ENCODE data around the gene TMEM51.

Gene TMEM51

GRCh38 chr1:15187175-15188129, 33.9 kb downstream of the TMEM51 start:
- no peaks in the 10 kb centered on the region for H3K36me3 ChIP-seq (ENCODE audit: control insufficient read depth, insufficient read depth, low read length)
- H3K27me3 ChIP-seq (ENCODE audit: control insufficient read depth, insufficient read depth, low read length), result no peaks in the 10 kb centered on the region
- H3K4me1 ChIP-seq (ENCODE audit: control insufficient read depth, insufficient read depth, low read length), result peaks cover 21% of the 10 kb centered on the region
- H3K9ac ChIP-seq (ENCODE audit: low read depth, low read length), result no peak overlapping the region
- no peaks in the 10 kb centered on the region for H3K9me3 ChIP-seq (ENCODE audit: control insufficient read depth, insufficient read depth, low read length)
- no peak overlapping the region for H3K27ac ChIP-seq (ENCODE audit: low read depth, low read length)
- no peak overlapping the region for H3K4me3 ChIP-seq (ENCODE audit: low read depth, low read length)

DNA sequence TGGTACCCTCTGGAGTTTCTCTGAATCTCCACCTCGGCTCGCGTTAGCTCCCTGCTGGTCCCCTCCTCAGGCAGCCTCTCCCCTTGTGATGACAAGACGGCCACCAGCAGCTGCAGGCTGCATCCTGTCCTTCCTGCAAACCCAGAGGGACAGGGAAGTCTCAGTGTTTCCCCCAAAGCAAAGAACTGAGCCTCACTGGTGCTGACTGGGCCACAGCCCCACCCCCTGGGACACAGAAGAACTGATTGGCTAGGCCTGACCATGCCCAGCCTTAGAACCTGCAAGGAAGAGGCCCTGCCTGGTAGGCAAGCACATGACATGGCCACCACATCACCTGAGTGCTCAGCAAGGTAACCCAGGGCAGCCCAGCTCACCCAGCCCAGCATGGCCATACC, 34.6 kb downstream of the TMEM51 start:
- Histone ChIP-seq H3K9ac (ENCODE audit: low read depth, low read length) (no peak overlapping the region), H3K4me1 (ENCODE audit: control insufficient read depth, insufficient read depth, low read length) (peaks cover 21% of the 10 kb centered on the region), H3K27ac (ENCODE audit: low read depth, low read length) (no peak overlapping the region)

DNA sequence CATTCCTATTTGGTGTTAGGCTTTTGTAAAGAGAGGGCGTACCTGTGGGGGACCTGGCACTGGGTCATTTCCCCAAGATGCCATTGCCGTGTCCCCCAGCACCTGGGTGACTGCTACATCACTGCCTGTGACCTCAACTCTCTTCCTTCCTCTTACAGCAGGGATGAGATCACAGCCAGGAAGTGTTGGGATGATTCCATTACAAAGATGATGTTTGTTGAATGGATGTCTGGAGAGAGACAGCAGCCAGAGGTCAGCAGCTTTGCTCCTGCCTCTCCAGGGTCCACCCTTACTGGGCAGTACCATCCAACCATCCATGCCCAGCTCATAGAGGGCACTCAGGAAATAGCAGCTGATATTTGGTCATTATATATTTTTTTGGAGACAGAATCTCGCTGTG, 35.1 kb downstream of the TMEM51 start:
- H3K9ac ChIP-seq (ENCODE audit: low read depth, low read length), result no peak overlapping the region
- H3K36me3 ChIP-seq (ENCODE audit: control insufficient read depth, insufficient read depth, low read length), result no peaks in the 10 kb centered on the region
- no peaks in the 10 kb centered on the region for H3K9me3 ChIP-seq (ENCODE audit: control insufficient read depth, insufficient read depth, low read length)
- no peak overlapping the region for H3K27ac ChIP-seq (ENCODE audit: low read depth, low read length)
- H3K4me3 ChIP-seq (ENCODE audit: low read depth, low read length), result no peak overlapping the region
- no peaks in the 10 kb centered on the region for H3K27me3 ChIP-seq (ENCODE audit: control insufficient read depth, insufficient read depth, low read length)
- H3K4me1 ChIP-seq (ENCODE audit: control insufficient read depth, insufficient read depth, low read length), result peaks cover 21% of the 10 kb centered on the region

More for the DNA sequence above, 34.6 kb downstream of the TMEM51 start:
- H3K4me3 ChIP-seq (ENCODE audit: low read depth, low read length), result no peak overlapping the region
- no peaks in the 10 kb centered on the region for H3K36me3 ChIP-seq (ENCODE audit: control insufficient read depth, insufficient read depth, low read length)
- no peaks in the 10 kb centered on the region for H3K27me3 ChIP-seq (ENCODE audit: control insufficient read depth, insufficient read depth, low read length)
- H3K9me3 ChIP-seq (ENCODE audit: control insufficient read depth, insufficient read depth, low read length), result no peaks in the 10 kb centered on the region

DNA sequence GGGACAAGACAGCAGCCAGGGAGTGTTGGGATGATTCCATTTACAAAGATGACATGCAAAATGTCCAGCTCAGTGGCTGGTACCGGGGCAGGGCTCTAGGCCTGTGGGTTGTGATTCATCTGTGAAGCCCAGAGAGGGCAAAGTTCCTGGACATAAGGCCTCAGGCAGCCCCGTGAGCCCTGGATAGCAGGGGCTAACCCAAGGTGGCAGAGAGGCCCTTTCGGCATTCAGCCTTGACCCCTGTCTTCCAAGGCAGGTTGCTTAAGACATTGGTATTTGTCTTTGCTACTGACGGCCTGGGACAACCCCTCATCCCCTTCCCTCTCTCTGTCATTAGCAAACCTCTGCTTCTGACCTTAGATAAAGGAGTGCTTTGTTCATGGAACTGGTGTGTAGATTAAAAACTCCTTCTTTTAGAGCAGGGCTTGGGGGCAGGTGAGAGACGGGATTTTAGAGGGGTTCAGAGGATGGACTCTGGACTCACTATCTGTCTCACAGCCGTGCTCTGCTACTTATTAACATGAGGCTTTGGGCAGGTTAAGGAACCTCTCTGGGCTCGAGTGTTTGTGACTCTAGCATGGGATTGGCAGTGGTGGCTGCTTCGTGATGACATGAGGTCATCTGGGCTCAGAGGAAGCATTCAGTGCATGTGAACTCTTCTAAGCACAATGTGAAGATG, 36.3 kb downstream of the TMEM51 start:
- Histone ChIP-seq H3K4me3 (ENCODE audit: low read depth, low read length) (no peak overlapping the region), H3K4me1 (ENCODE audit: control insufficient read depth, insufficient read depth, low read length) (peaks cover 21% of the 10 kb centered on the region), H3K36me3 (ENCODE audit: control insufficient read depth, insufficient read depth, low read length) (no peaks in the 10 kb centered on the region), H3K9me3 (ENCODE audit: control insufficient read depth, insufficient read depth, low read length) (no peaks in the 10 kb centered on the region), H3K27me3 (ENCODE audit: control insufficient read depth, insufficient read depth, low read length) (no peaks in the 10 kb centered on the region), H3K9ac (ENCODE audit: low read depth, low read length) (no peak overlapping the region), H3K27ac (ENCODE audit: low read depth, low read length) (peak overlapping the region; percentile 61)

- H3K4me3 ChIP-seq (ENCODE audit: low read depth, low read length), result no peak overlapping the region
- H3K4me1 ChIP-seq (ENCODE audit: control insufficient read depth, insufficient read depth, low read length), result peaks cover 23% of the 10 kb centered on the region
- no peak overlapping the region for H3K27ac ChIP-seq (ENCODE audit: low read depth, low read length)
- no peak overlapping the region for H3K9ac ChIP-seq (ENCODE audit: low read depth, low read length)
- no peaks in the 10 kb centered on the region for H3K27me3 ChIP-seq (ENCODE audit: control insufficient read depth, insufficient read depth, low read length)
- no peaks in the 10 kb centered on the region for H3K36me3 ChIP-seq (ENCODE audit: control insufficient read depth, insufficient read depth, low read length)
- no peaks in the 10 kb centered on the region for H3K9me3 ChIP-seq (ENCODE audit: control insufficient read depth, insufficient read depth, low read length)
These were observed 37.7 kb downstream of the TMEM51 start for GRCh38 chr1:15191267-15191666.

DNA sequence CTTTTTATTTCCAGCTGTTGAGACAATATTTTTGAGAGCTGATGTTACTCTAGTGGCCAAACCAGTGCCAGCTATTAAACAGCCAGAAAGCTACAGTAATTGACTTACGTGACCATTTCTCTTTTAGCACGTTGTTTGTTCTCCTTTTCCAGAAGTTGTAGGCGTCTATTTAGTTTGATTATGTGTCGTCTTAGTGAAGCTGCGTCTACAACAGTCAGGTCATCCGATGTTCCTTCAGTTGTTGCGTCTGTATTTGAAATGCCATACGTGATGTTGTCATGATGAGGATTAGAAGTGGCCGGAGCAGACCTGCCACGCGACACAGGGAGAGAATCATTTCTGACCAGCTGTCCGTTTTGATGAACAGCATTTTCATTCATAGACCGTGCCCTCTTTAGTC, 38.2 kb downstream of the TMEM51 start:
- no peak overlapping the region for H3K9ac ChIP-seq (ENCODE audit: low read depth, low read length)
- H3K4me1 ChIP-seq (ENCODE audit: control insufficient read depth, insufficient read depth, low read length), result peaks cover 28% of the 10 kb centered on the region
- no peaks in the 10 kb centered on the region for H3K27me3 ChIP-seq (ENCODE audit: control insufficient read depth, insufficient read depth, low read length)
- H3K27ac ChIP-seq (ENCODE audit: low read depth, low read length), result no peak overlapping the region
- H3K4me3 ChIP-seq (ENCODE audit: low read depth, low read length), result no peak overlapping the region
- H3K9me3 ChIP-seq (ENCODE audit: control insufficient read depth, insufficient read depth, low read length), result no peaks in the 10 kb centered on the region
- H3K36me3 ChIP-seq (ENCODE audit: control insufficient read depth, insufficient read depth, low read length), result no peaks in the 10 kb centered on the region

DNA sequence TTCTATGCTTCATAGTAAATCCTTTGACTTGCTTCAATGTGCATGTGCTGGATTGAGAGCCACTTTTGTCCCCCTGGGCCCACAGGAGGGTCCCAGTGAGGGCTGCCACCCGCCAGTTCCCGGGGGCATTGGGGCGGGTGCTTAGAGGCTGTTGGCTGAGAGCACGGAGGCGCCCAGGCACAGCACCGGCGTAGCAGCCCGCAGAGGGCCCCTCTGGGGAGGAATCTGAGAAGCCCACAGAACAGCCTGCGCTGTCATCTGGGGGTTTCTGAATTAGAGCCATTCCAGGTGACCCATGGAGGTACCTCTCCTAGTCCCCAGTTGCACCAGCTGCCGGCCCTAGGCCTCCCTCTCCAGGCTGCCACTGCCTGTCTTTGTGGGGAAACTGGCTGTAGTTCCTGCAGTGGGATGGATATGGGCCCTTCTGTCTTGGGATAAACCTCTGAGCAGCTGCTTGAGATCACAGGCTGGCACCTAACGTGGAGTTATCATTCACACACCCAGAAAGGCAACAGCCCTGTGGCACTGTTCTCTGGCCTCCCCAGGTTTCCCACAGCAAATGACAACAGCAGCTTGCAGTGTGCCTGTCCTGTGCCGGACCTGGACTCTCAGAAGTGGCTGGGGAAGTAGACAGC, 39.5 kb downstream of the TMEM51 start:
- H3K9ac ChIP-seq (ENCODE audit: low read depth, low read length), result no peak overlapping the region
- H3K27me3 ChIP-seq (ENCODE audit: control insufficient read depth, insufficient read depth, low read length), result no peaks in the 10 kb centered on the region
- no peaks in the 10 kb centered on the region for H3K9me3 ChIP-seq (ENCODE audit: control insufficient read depth, insufficient read depth, low read length)
- no peak overlapping the region for H3K27ac ChIP-seq (ENCODE audit: low read depth, low read length)
- no peak overlapping the region for H3K4me3 ChIP-seq (ENCODE audit: low read depth, low read length)
- H3K4me1 ChIP-seq (ENCODE audit: control insufficient read depth, insufficient read depth, low read length), result peaks cover 28% of the 10 kb centered on the region
- no peaks in the 10 kb centered on the region for H3K36me3 ChIP-seq (ENCODE audit: control insufficient read depth, insufficient read depth, low read length)

- no peaks in the 10 kb centered on the region for H3K9me3 ChIP-seq (ENCODE audit: control insufficient read depth, insufficient read depth, low read length)
- no peak overlapping the region for H3K27ac ChIP-seq (ENCODE audit: low read depth, low read length)
- H3K36me3 ChIP-seq (ENCODE audit: control insufficient read depth, insufficient read depth, low read length), result no peaks in the 10 kb centered on the region
- H3K9ac ChIP-seq (ENCODE audit: low read depth, low read length), result no peak overlapping the region
- H3K4me3 ChIP-seq (ENCODE audit: low read depth, low read length), result no peak overlapping the region
- no peaks in the 10 kb centered on the region for H3K27me3 ChIP-seq (ENCODE audit: control insufficient read depth, insufficient read depth, low read length)
- H3K4me1 ChIP-seq (ENCODE audit: control insufficient read depth, insufficient read depth, low read length), result peaks cover 23% of the 10 kb centered on the region
These were observed 42.0 kb downstream of the TMEM51 start for GRCh38 chr1:15195420-15196052.

- H3K9ac ChIP-seq (ENCODE audit: low read depth, low read length), result no peak overlapping the region
- H3K4me3 ChIP-seq (ENCODE audit: low read depth, low read length), result no peak overlapping the region
- no peaks in the 10 kb centered on the region for H3K36me3 ChIP-seq (ENCODE audit: control insufficient read depth, insufficient read depth, low read length)
- no peaks in the 10 kb centered on the region for H3K9me3 ChIP-seq (ENCODE audit: control insufficient read depth, insufficient read depth, low read length)
- peak overlapping the region; percentile 90 for H3K27ac ChIP-seq (ENCODE audit: low read depth, low read length)
- no peaks in the 10 kb centered on the region for H3K27me3 ChIP-seq (ENCODE audit: control insufficient read depth, insufficient read depth, low read length)
- H3K4me1 ChIP-seq (ENCODE audit: control insufficient read depth, insufficient read depth, low read length), result peaks cover 27% of the 10 kb centered on the region
These were observed 42.5 kb downstream of the TMEM51 start for GRCh38 chr1:15196069-15196468.

- Histone ChIP-seq H3K27me3 (ENCODE audit: control insufficient read depth, insufficient read depth, low read length) (no peaks in the 10 kb centered on the region), H3K27ac (ENCODE audit: low read depth, low read length) (peak overlapping the region; percentile 90), H3K9ac (ENCODE audit: low read depth, low read length) (no peak overlapping the region), H3K4me1 (ENCODE audit: control insufficient read depth, insufficient read depth, low read length) (peaks cover 32% of the 10 kb centered on the region), H3K36me3 (ENCODE audit: control insufficient read depth, insufficient read depth, low read length) (no peaks in the 10 kb centered on the region), H3K9me3 (ENCODE audit: control insufficient read depth, insufficient read depth, low read length) (no peaks in the 10 kb centered on the region), H3K4me3 (ENCODE audit: low read depth, low read length) (peak overlapping the region; percentile 28; the same call in 1 of the 2 replicates)
These were observed 43.4 kb downstream of the TMEM51 start for GRCh38 chr1:15196807-15197530.

All from HUES48 (cell line).